Progenitor cell of endocrine pancreas (in vitro differentiated cells): Measurements from ENCODE around the gene ZNF697. TPM values are rescaled to one million over a fixed set of nuclear protein-coding genes. Genes with fewer than 3 reads are reported as not detected.
"Not testable (repeated sequence)": the region's sequence is repeated elsewhere in the genome, so short reads cannot be mapped to it uniquely, and the experiment has no call there.

Experiments
- DNase-seq: peaks from one replicate; pipeline ENCODE4 v3.0.0; 2021; ENCODE audit warnings: low spot score; ENCODE audit not compliant: unreplicated experiment
- H3K27ac Mint-ChIP-seq: 2 replicates; pipeline ENCODE4 v1.8.0; 2021; ENCODE audit warnings: mild to moderate bottlenecking, moderate library complexity, mixed read lengths
- H3K27me3 Mint-ChIP-seq: 2 replicates; pipeline ENCODE4 v1.8.0; 2021; ENCODE audit warnings: mixed read lengths
- H3K36me3 Mint-ChIP-seq: 2 replicates; pipeline ENCODE4 v1.8.0; 2022; ENCODE audit warnings: mixed read lengths; ENCODE audit not compliant: insufficient read depth
- H3K4me1 Mint-ChIP-seq: 2 replicates; pipeline ENCODE4 v1.8.0; 2021; ENCODE audit warnings: low read depth, mixed read lengths
- H3K4me3 Mint-ChIP-seq: 2 replicates; pipeline ENCODE4 v1.8.0; 2021; ENCODE audit warnings: low read depth, mild to moderate bottlenecking, moderate library complexity, mixed read lengths
- H3K9me3 Mint-ChIP-seq: 2 replicates; pipeline ENCODE4 v1.8.0; 2021; ENCODE audit warnings: low read depth, mixed read lengths
- CTCF ChIP-seq: fragments of 200-600 bp; sonication (generic); IDR thresholded peaks from one replicate; pipeline ENCODE4 v1.5.0; 2021; ENCODE audit warnings: antibody characterized with exemption, mild to moderate bottlenecking; ENCODE audit not compliant: unreplicated experiment
- total RNA-seq: library from RNA; stranded (reverse); gene quantifications from 2 replicates; pipeline ENCODE4 v1.2.1, GENCODE V29; 2021

ZNF697 gene
- total RNA-seq, 1 donor from 2014 or later = 22.3 TPM

- no peak for DNase-seq
- H3K4me1 Mint-ChIP-seq = no peaks in the 10 kb centered on the region
- peaks cover 6% of the 10 kb centered on the region for H3K9me3 Mint-ChIP-seq
- H3K4me3 Mint-ChIP-seq = no peak overlapping the region
- H3K27ac Mint-ChIP-seq = no peak overlapping the region
- H3K36me3 Mint-ChIP-seq = peaks cover 1% of the 10 kb centered on the region
- H3K27me3 Mint-ChIP-seq = peaks cover 5% of the 10 kb centered on the region
- no peak for TF ChIP-seq CTCF
Observed at GRCh38 chr1:119573886-119574285, 74.2 kb downstream of the ZNF697 start.

GRCh38 chr1:119569930-119570622 is 78.0 kb downstream of the ZNF697 start:
- TF ChIP-seq CTCF = peak; percentile 16
- H3K36me3 Mint-ChIP-seq, H3K27ac Mint-ChIP-seq, H3K4me3 Mint-ChIP-seq, H3K9me3 Mint-ChIP-seq, H3K27me3 Mint-ChIP-seq, DNase-seq, H3K4me1 Mint-ChIP-seq: not testable (repeated sequence)

Other genes starting within 250 kb of the ZNF697 start
- not detected in 2 replicates for gene HSD3B2, start 233.1 kb downstream of the ZNF697 start, total RNA-seq
- gene HSD3B1, start 141.1 kb downstream of the ZNF697 start, total RNA-seq = not detected in 2 replicates
- 428 and 452 TPM in 2 replicates for gene PHGDH, start 63.7 kb upstream of the ZNF697 start, total RNA-seq
- 105 and 112 TPM in 2 replicates for gene HMGCS2, start 120.6 kb upstream of the ZNF697 start, total RNA-seq
- gene REG4, start 163.2 kb upstream of the ZNF697 start, total RNA-seq = 0.40 and 0.67 TPM in 2 replicates
- not detected in 2 replicates for gene ADAM30, start 248.2 kb upstream of the ZNF697 start, total RNA-seq